Stimulated activated CD8-positive, alpha-beta memory T cell treated with anti-CD3 and anti-CD28 coated beads, Interleukin-12 subunit alpha, Interleukin-12 subunit beta, amount 100 ng/mL, for 1 hour (primary cell): ENCODE measurements around the gene IL1RAPL1.

ENCODE experiments used
- DNase-seq: peaks from one replicate; pipeline ENCODE4 v3.0.0-alpha.2; 2020; ENCODE audit warnings: low read depth

Gene IL1RAPL1

DNA sequence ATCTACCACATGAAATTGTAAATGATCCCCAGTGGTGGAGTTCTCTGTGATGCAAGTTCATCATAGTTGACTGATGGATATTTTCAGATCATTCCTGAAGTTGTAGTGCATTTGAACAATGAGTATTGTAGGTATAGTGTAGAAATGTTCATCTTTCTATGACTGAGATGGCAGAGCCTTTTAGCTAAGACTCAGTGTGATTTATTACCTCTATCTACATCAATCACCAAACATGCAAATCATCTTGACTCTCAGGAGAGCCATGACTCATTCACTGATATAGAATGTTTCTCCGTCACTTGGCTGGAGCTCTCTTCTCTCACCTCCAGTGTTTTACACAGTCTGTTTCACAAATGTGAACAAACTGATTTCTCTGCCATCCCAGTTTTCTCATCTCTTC lies 392.6 kb downstream of the IL1RAPL1 start:
- DNase-seq = no peak

DNA sequence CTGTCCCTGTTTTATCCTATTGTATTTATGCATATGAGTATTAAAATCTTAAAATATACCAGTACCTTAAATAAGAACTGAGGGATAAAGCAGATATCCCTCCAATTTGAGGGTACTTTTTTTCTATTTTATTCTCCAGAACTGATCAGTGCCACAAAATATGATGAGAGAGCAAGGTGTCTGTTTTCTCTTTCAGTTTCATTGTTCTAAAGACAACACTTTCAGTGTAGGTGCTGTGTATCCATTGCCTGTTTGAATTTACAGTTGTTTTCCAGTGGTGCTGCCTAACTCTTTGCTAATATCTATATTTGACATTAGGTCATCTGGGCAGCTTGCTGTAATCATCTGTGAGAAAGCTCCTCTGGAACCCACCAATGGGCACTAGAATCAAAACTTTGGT lies 394.7 kb downstream of the IL1RAPL1 start:
- no peak for DNase-seq

DNA sequence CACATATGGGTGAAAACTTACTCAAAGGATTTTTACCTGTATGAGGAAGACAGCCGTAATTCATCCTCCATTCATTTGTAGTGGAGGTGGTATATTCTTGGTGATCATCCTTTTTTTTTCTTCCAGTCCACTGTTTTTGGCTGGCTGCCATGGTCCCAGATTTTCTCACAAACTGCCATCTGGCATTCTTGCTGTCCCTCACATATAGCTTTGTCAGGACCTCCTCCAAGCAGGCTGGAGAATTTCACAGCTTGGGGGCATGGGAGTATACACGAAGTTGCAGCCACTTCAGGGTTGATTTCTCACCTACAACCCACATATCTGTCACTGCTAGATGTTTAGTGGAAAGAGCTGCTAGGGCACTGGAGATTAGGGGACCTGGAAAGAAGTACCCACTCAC lies 401.0 kb downstream of the IL1RAPL1 start:
- DNase-seq = no peak

DNA sequence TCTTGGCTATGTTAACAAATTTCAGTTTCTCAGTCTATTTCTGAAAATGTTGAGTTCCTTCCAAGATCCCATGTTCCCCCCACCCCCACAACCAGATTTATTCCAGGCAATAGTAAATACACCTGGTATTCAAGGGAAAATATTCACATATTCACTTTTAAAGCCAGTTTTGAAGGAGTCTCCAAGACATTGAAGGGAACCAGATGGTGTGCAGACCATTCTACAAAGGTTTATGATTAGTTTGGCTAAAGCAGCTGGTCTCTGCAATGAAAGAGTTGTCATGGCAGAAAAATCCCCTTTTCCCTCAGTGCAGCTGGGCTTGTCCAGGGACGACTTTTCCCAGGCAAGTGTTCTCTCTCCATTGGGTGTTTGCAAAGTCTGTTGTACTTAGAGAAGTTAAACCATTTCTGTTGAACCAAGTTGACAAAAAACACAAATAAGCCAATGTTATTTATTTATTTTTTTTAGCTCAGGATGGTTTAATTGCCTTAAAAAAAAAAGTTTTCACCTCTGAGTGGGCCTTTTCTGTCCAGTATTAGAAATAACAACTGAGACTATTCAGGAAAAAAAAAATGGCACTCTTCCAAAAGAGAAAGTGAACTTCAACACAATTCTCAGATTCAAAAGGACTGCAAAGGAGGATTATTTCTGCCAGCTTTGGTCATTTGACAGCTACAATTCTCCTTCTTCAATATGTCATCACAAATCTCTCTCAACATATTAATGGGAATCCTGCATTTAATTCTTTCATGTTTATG lies 410.6 kb downstream of the IL1RAPL1 start:
- no peak for DNase-seq

DNA sequence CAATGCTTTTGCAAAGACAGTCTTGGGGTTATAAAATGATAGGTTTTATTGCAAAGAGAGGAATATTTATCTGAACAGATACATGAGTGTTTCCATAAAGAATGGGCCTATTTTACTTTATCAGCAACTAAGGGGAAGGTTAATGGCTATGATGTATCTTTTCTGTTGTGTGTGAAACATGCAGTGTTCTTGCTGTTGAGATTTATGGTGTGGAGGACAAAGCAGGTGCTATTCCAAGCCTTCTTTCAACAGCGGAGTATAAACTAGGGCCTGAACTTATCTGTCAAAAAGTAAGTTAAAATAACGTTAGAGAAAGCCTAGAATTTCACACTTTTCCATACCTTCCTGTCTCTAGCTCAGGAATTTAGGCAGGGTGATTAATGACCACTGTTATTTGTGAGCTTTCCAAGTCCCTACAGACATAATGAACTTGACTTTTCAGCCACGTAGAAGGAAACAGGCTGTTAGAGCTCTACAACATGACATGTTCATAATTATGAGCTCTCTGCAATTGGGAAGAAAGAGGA lies 411.4 kb downstream of the IL1RAPL1 start:
- no peak for DNase-seq

DNA sequence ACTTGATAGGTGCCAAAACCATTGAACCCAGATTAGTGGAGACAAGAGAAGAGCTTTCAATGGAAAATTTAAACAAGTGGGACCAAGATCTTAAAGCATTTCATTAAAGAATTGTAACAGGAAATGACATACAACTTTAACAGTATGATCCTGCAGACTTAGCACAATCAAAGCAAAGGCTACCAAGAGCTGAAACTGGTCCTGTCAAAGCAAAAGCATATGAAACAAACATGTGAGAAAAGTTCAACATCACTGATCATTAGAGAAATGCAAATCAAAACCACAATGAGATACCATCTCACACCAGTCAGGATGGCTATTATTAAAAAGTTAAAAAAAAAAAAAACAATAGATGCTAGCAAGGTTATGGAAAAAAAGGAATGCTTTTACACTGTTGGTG lies 425.6 kb downstream of the IL1RAPL1 start:
- no peak for DNase-seq

DNA sequence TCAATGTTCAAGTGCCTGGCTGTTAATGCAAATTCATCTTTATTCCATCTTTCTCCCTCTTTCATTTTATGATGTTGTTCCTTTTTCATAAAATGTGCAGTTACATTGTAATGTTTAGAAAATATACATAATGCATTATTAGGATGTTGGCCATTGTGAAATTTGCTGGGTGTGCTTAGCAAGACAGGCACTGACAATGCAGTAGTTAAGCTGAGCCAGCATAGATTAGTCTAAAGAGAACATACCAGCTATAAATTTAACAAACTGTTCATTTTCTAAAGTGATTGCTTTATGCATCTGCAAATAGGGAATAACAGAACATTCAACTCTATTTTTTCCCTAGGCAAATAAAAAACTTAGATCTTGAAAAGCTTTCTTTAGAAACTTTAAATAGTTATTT lies 436.0 kb downstream of the IL1RAPL1 start:
- DNase-seq = no peak

DNA sequence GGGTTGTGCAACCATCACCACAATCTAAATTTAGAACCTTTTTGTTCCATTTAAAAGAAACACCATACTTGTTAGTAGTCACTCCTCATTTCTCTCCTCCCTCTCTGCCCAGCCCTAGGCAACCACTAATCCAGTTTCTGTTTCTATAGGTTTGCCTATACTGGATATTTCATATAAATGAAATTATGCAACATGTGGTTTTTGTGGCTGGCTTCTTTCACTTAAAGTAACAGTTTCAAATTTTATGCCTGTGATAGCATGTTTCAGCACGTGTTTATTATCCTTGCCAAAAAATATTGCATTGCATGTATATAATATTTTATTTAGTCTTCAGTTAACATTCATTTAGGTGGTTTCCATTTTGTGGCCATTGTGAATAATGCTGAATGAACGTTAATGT lies 437.6 kb downstream of the IL1RAPL1 start:
- no peak for DNase-seq

DNA sequence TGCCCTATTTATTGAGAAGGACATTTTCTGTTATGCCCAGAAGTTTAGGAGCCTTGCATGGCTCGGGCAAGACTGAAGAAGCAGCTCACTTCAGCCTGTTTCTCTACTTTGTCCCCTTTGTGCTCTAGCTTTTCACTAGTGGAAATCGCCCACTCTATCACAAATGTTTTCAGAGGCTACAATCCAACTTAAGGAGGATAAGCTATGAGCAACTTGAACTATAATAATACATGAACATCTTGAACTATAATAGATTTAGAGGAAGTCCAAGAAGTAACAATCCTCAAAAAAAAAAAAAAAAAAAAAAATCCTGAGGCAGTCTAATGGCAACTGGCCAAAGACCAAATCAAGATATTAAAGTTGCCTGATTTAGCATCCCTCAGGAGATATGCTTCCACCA lies 452.3 kb downstream of the IL1RAPL1 start:
- DNase-seq = no peak

DNA sequence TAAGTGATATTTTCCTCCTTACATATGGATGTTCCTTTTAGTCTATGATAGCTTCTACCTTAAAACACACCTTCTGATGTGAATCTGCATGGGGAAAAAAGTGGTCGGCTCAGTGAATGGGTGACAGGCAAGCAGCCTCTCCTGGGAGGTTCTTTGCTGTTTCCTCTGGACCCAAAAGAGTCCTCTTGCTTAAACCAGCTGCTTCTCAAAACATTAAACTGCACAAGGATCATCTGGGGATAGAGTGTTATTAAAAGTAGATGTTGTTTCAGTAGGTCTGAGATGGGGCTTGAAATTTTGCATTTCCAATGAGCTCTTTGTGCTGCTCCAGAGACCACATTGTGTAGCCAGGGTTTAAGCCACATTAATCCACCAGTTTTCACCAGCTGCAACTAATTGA lies 452.9 kb downstream of the IL1RAPL1 start:
- no peak for DNase-seq

DNA sequence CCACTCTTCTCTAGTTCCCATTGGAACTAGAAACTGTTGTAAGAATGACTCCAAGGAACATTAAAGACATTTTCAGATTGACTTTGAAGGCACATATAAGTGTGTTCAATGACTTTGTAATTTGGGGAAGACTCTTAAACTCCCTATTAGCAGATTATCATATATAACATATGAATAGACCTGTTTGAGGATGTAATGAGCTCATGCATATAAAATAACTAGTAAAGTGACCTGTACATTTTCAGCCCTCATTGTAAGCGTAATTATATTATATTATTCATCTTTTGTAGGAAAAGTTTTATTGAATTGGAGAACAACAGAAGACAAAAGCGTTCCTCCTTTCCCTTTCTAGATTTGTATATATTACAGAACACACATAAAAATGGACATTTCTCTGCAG lies 455.1 kb downstream of the IL1RAPL1 start:
- no peak for DNase-seq

DNA sequence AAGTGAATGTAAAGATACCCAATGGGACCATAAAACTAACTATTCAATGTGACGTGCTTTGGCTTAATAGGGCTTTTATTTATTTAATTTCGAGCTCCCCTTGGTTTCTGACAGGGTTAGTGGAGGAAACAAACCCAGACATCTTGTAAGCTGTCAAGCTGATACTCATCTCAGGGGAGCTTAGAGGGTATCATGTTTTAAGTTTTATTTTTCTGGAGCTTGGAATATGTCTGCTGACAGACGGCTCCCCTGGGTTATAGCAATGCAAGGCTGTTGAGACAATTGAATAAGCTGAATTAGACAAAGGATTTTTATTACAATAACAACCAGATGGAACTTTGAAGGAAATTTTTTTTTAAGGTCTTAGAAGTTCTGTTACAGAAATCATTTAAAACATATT lies 456.5 kb downstream of the IL1RAPL1 start:
- no peak for DNase-seq

DNA sequence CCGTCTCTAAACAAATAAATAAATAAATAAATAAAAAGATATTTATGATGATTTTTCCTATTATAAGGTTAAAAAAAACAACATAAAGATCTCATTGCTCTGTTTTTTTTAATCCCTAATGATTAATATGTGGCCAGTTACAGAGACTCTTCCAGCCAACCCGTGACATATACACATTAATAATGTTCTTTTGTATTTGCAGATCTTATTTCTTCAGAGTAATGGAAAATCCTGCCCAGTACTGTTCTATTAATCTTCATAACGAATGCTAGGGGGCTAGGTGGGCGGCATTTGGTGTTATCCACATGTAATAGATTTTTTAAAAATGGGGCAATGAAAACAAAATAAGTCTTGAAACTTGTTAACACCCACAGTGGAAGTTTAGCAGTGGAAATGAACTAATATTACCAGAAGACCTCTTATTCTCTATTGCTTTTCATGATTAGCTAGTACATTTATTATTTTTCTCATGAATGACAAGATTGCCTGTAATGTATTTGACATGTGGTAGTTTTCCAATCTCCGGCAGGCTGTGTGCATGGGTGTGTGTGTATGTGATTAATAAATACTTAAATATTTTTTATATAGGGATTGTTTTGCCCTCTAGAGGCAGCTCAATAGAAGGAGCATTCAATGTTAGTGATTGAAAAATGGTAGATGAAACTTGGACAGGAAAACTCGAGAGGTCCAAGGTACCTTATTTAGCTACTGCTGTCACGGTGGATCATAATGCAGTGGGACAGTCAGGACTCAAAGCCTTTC lies 457.4 kb downstream of the IL1RAPL1 start:
- DNase-seq = no peak

DNA sequence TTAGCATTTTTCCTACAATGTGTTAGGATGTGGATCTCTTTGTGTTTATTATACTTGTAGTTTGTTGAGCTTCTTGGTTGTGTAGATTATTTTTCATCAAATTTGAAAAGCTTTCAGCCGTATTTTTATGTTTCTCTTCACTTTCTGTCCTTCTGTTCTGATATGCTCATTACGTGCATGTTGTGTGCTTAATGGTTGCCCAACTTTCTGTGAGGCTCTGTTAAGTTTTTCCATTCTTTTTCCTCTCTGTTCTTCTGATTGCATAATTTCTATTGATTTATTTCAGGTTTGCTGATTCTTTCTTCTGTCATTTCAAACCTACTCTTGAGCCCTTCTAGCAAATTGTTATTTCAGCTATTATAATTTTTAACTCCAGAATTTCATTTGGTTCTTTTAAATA lies 478.2 kb downstream of the IL1RAPL1 start:
- DNase-seq = no peak

DNA sequence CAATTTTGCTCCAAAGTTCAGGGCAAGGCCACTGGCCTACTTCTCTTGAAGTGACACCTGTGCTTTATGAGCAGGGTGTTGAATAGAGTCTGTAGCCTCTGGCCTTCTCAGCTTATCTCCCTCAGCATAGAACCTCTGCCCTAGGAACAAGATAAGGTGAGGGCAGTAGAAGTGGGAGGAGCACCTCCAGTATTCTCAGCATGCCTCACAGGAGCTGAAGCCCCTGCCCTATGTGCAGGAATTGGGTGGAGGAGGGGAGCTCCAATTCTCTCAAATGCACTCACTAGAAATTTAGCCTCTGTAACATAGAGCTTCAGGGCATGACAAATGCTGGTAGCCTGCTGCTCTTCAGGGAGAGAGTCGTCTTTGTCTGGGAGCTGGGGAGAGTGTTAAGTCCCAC lies 479.3 kb downstream of the IL1RAPL1 start:
- no peak for DNase-seq

DNA sequence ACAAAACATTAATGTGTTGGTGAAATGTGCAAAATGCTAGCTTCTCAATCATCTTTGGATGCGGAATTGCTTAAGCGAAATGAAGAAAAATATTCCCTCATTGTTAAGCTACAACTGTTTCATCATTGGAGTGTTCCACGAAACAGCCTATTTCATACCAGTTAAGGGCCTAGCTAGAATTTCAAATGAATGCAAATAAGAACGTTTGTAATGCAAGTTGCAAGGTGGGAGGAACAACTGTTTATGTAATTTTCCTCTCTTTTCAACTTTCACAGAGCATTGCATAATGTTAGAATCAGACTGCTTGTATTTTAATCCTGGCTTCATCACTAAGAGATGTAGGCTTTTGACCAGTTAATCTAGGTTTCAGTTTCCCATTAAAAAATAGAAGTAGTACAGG lies 480.1 kb downstream of the IL1RAPL1 start:
- DNase-seq = no peak

DNA sequence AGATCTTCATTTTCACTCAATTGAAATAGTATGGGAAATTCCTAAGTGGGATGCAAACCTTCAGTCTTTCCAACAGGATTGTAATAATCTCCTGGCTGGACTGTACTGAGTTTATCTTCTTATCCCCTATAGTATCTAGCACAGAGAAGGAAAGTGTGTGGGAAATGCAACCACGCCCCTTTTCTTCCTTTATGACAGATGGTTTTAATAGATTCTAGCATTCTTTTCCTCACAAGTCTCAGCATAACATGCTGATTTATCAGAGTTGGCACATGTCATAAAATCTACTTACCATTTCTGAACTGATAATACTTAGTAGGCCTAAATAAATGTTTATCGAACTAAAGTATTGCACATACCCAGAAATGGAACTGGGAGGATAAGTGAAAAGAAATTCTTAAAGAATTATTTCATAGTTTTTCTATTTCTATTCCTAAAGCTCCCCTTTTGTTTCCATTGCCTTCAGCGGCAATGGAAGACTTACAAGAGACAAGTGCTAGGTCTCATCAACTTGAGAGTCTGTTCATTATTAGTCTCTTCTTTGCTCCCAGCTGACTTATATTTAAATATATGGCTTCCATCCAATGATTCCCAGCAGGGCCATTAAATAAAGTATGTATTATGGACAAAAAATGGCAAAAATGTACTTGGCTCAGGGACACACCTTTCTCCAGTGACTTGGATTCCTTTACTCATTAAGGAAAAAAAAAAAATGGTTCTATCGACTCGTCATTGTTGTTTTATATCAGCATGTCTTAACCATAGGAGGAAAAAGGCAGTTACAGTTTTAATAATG lies 484.5 kb downstream of the IL1RAPL1 start:
- DNase-seq = no peak

DNA sequence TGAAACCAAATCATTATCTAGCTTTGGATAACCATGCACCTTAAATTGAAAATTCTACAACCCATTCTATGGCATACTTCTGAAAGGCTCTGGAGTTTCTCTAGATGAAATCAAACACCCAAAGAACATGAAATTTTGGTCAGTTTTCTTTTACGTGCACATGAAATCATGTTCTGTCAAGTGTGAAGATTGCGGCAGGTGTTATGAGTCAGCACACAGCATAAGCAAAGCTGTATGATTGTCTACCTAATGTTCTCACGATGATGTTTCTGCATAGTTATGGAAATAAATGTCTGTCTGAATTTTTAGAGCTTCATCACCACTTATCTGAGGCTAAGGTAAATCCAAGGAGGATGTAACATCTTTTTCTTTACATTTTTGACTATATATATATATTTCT lies 495.3 kb downstream of the IL1RAPL1 start:
- DNase-seq = no peak

DNA sequence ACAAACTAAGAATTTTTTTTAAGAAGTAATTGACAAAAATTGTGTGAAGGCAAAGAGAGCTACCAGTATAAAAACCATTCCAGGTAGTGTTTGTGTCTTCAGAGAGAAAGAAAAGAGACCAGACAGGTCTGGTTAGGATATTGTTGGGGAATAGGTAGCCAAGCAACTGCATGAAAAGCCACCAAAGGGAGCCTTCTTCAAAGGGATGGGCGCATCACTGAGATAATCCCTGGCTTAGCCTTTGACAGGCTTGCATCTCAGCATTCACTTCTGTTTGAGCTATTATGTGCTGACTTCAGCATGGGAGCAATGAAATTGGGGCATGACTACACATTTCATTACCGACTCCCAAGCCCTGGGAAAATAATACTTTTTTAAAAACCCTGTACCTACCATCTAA lies 496.6 kb downstream of the IL1RAPL1 start:
- no peak for DNase-seq

DNA sequence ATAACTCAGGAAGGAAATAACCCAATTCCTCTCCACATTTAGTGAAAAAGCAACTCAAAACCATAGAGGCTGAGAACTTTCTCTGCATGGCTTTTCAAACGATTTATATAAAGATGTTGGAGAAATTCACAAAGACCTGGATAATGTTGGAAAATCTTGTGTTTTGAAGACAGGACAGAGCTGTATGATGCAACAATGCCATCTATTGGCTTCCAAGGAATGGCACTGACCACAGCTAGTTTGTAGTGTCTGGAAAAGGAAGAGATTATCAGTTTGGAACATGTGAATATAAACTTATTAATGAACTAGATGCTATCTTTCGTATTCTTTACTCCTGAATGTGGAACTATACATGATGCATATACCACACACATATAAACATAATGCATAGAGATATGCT lies 503.6 kb downstream of the IL1RAPL1 start:
- DNase-seq = no peak

DNA sequence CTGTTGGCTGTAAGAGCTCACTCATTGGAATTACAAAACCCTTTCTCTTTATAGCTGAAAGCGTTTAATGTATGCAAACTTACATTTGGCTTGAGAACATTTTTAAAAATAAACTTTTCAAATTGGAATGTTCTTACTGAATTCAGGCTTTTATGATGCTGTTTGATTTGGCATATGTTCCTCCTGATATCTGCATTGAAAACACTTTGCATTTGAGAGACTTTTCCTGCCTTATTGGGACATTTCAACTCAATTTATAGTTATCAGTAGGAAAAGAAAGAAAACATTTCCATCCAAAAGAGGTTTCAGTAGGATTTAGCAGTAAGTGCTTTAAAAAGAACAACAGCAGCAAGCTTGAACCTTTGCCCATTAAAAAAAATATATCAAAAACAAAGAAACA lies 520.0 kb downstream of the IL1RAPL1 start:
- DNase-seq = no peak

DNA sequence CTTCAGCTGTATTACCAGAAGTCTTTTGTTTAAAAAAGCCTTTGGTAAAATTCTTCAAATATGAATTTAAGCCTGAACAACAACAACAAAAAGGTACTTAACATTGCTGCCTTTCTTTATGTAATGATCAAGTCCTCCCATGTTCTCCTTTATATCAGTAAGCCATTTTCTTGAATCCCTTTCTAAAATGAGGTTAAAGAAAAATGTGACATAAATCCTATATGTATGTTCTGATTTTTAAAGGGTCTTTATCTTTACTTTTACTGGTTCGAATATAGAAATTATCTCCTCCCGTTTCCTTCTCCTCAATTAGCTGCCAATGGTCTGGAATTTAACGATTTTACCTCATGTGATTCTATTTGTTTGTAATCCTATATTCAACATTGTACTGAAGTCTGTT lies 522.8 kb downstream of the IL1RAPL1 start:
- DNase-seq = no peak

DNA sequence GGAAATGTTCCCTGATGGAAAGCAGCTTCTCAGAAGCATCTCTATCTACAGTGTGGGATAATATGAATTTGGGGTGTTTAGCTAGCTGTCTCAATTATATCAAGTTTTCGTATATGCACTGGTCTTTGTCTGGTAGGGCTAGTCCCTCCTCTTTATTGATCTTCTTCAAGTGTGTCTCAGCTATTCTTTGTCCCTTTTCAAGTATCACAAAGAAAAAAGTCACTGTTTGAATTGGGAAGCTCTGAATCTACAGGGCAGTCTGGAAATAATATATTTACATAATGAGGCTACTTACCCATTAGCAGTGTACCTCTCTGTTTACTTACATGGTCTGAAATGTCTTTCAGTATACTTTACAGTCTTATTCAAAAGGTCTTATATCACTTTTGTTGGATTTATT lies 526.0 kb downstream of the IL1RAPL1 start:
- no peak for DNase-seq
